GM23248 (cell line): ENCODE measurements around the gene POMGNT1.

ENCODE experiments used
- EZH2 ChIP-seq: fragments of 200-600 bp; sonication (generic); IDR thresholded peaks from 2 replicates; pipeline ENCODE4 v1.6.1; 2018; ENCODE audit warnings: antibody characterized with exemption, mild to moderate bottlenecking; ENCODE audit not compliant: insufficient read depth, poor library complexity, severe bottlenecking
- EZH2phosphoT487 ChIP-seq: fragments of 200-600 bp; sonication (generic); IDR thresholded peaks from 2 replicates; pipeline ENCODE4 v1.6.1; 2018; ENCODE audit warnings: antibody characterized with exemption, moderate library complexity, mild to moderate bottlenecking, low read depth; ENCODE audit not compliant: insufficient read depth

DNA sequence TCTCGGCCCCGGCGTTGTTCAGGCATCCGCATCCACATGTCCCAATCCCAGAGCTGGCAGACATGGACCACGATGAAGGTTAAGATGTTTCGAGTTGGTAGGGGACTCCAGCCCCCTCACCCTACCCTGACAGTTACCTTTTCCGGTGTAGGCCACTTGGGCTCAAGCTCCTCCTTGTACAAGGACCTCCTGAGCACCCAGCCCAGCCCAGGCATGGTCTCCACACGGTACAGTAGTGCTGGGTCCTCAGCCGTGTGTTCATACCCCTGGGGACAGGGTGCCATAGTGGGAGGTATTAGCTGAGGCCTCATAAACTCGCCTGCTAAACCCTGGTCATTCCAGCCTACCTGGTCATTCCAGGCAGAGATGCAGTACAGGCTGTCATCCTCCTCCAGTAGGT, 6.1 kb downstream of the POMGNT1 start:
- TF ChIP-seq EZH2 (no peak), EZH2phosphoT487 (no peak)
